ENCODE results near the gene TECTA. TPM values are rescaled to one million over a fixed set of nuclear protein-coding genes. Genes with fewer than 3 reads are reported as not detected.

Gene TECTA
- total and polyA plus RNA-seq, 2 of the 8 experiments (the other 6 are each of a cell fraction or from before 2014, with no cell fraction given) = 0.59 to 1.0 TPM

DNA sequence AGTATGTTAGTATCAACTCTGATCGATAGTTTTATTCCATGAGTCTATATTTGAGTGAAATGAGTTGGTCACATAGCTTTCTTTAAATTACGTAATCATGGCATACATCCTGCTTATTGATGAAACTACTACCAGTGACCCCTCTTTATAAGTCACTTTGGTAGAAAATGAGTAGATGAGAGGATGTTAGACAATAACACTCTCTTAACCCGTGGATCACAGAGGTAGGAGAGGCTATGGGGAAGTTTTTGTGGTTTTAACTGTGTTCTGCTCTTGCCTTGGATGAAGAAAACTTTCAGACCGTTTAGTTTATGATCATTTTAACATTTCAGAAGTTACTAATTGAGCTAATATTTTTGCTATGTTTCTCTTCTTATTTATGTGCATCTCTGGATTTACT, 43.1 kb upstream of the TECTA start:
- no peak overlapping the region for H2BK15ac ChIP-seq (ENCODE audit: low read length)
- no peak overlapping the region for H3K18ac ChIP-seq (ENCODE audit: extremely low read depth, low read length)
- FAIRE-seq (no peak), DNase-seq (ENCODE audit: low read depth in 1 of 2, low spot score in 2 of 2) (no peak)
- no peak overlapping the region for H3K14ac ChIP-seq (ENCODE audit: insufficient read length)
- no peak overlapping the region for H4K5ac ChIP-seq (ENCODE audit: insufficient read length, low read depth, low read length)
- H2BK12ac ChIP-seq (ENCODE audit: low read depth, low read length) = no peak overlapping the region
- no peak overlapping the region for H3K56ac ChIP-seq (replicated peaks; ENCODE audit: insufficient read length, low read depth, low read length)
- no peak overlapping the region for H2AK5ac ChIP-seq (ENCODE audit: low read depth, low read length)
- no peak overlapping the region for H2BK120ac ChIP-seq (replicated peaks; ENCODE audit: low read depth, low read length)
- no peak overlapping the region for H2BK20ac ChIP-seq (ENCODE audit: low read length)
- peaks cover 3 to 33% (median 23%) of the 10 kb centered on the region in 4 experiments; a peak in 7 of 8 replicates for H3K36me3 ChIP-seq (ENCODE audit: control insufficient read depth in 2 of 4, insufficient read depth in 4 of 4, low read length in 3 of 4)
- no peaks in the 10 kb centered on the region for H3K27me3 ChIP-seq (replicated peaks in 1 of 4; ENCODE audit: control insufficient read depth in 3 of 4, extremely low read depth in 1 of 4, insufficient read depth in 3 of 4, low read length in 3 of 4)
- H3K4me3 ChIP-seq (ENCODE audit: extremely low read depth in 1 of 4, insufficient read depth in 2 of 4, low read depth in 3 of 4, low read length in 4 of 4) = no peak overlapping the region
- H4K91ac ChIP-seq (replicated peaks; ENCODE audit: insufficient read length, low read length) = no peak overlapping the region
- ChIA-PET CTCF (ENCODE audit: partially characterized antibody) (interaction anchor here (0.6 to 1.9 kb wide), 2 partner anchors 10 to 1455 kb away, joined by 3 to 6 read pairs; no protein-coding TSS in a partner anchor), POLR2A (ENCODE audit: partially characterized antibody) (no interaction called here)
- no peak overlapping the region for H3K23ac ChIP-seq (ENCODE audit: insufficient read length)
- no peak overlapping the region for H2AFZ ChIP-seq (ENCODE audit: low read length)
- H3K79me1 ChIP-seq (ENCODE audit: low read depth, low read length) = no peaks in the 10 kb centered on the region
- H3K23me2 ChIP-seq (ENCODE audit: low read depth, low read length) = no peaks in the 10 kb centered on the region; the same call in 1 of the 2 replicates
- H3K4ac ChIP-seq (replicated peaks; ENCODE audit: insufficient read length, low read depth, low read length) = no peak overlapping the region
- no peak overlapping the region for H4K8ac ChIP-seq (ENCODE audit: extremely low read depth, insufficient read depth, low read length)
- no peak overlapping the region for H3K9ac ChIP-seq (replicated peaks in 1 of 4; ENCODE audit: extremely low read depth in 1 of 4, low read depth in 3 of 4, low read length in 3 of 4)
- no peaks in the 10 kb centered on the region for H4K20me1 ChIP-seq (replicated peaks in 1 of 2; ENCODE audit: control insufficient read depth in 1 of 2, insufficient read depth in 2 of 2, low read length in 2 of 2)
- no peak overlapping the region for H3K4me2 ChIP-seq (ENCODE audit: insufficient read depth in 1 of 2, low read depth in 2 of 2, low read length in 2 of 2)
- H2BK5ac ChIP-seq (ENCODE audit: low read depth, low read length) = no peak overlapping the region
- no peaks in the 10 kb centered on the region for H3K4me1 ChIP-seq (replicated peaks in 1 of 4; ENCODE audit: control insufficient read depth in 3 of 4, insufficient read depth in 4 of 4, low read length in 3 of 4)
- no peaks in the 10 kb centered on the region for H3K79me2 ChIP-seq (ENCODE audit: control insufficient read depth in 1 of 2, insufficient read depth in 2 of 2, low read length in 2 of 2)
- H3K9me3 ChIP-seq (ENCODE audit: insufficient read depth in 2 of 2, low read depth in 1 of 2, low read length in 1 of 2) = no peaks in the 10 kb centered on the region
- 69% methylated on average over 4 of the region's 4 CpGs; no CpG with 5 or more reads in 1 of the 2 experiments for WGBS, 2 experiments (ENCODE audit: extremely low coverage in 1 of 2, insufficient coverage in 1 of 2, insufficient read length in 1 of 2, insufficient replicate concordance in 2 of 2, low coverage in 1 of 2, low lambda C conversion rate in 2 of 2, missing lambda C conversion rate in 1 of 2)
- H3K27ac ChIP-seq (ENCODE audit: low read depth, low read length) = no peak overlapping the region
- TF ChIP-seq JUN (IDR thresholded peaks at IDR 0.05; ENCODE audit: low read depth, low read length) = no peak
- TF ChIP-seq SP4 (IDR thresholded peaks at IDR 0.05; ENCODE audit: low read length) = no peak
- no peak for TF ChIP-seq NANOG (IDR thresholded peaks at IDR 0.05; ENCODE audit: insufficient read depth, low read depth, low read length, poor library complexity, severe bottlenecking)
- TF ChIP-seq CBX5 (IDR thresholded peaks at IDR 0.05; ENCODE audit: low read depth, low read length) = no peak
- no peak for TF ChIP-seq BACH1 (IDR thresholded peaks at IDR 0.05; ENCODE audit: low read length)
- no peak for TF ChIP-seq SUZ12 (IDR thresholded peaks at IDR 0.05; ENCODE audit: low read length)
- TF ChIP-seq, protein P1, sequence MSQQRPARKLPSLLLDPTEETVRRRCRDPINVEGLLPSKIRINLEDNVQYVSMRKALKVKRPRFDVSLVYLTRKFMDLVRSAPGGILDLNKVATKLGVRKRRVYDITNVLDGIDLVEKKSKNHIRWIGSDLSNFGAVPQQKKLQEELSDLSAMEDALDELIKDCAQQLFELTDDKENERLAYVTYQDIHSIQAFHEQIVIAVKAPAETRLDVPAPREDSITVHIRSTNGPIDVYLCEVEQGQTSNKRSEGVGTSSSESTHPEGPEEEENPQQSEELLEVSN (IDR thresholded peaks at IDR 0.05) = no peak
- no peak for TF ChIP-seq TBP (IDR thresholded peaks at IDR 0.05; ENCODE audit: low read depth, low read length)
- TF ChIP-seq SIRT6 (IDR thresholded peaks at IDR 0.05; ENCODE audit: low read length) = no peak
- no peak for TF ChIP-seq EZH2 (IDR thresholded peaks at IDR 0.05; ENCODE audit: low read depth, low read length, severe bottlenecking)
- TF ChIP-seq TCF12 (IDR thresholded peaks at IDR 0.05; ENCODE audit: low read depth, low read length) = no peak
- TF ChIP-seq, protein P2, sequence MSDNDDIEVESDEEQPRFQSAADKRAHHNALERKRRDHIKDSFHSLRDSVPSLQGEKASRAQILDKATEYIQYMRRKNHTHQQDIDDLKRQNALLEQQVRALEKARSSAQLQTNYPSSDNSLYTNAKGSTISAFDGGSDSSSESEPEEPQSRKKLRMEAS (IDR thresholded peaks at IDR 0.05) = no peak
- TF ChIP-seq RAD21 (IDR thresholded peaks at IDR 0.05 in 1 of 2, conservative IDR thresholded peaks at IDR 0.05 in 1 of 2; ENCODE audit: low read depth in 2 of 2, low read length in 2 of 2) = no peak
- no peak for TF ChIP-seq FOSL1 (IDR thresholded peaks at IDR 0.05; ENCODE audit: insufficient read depth, low read depth, low read length)

All from H1 (cell line).